HG03066 (cell line): Measurements from ENCODE around the gene SWT1.
"Not testable (repeated sequence)": the region's sequence is repeated elsewhere in the genome, so short reads cannot be mapped to it uniquely, and the experiment has no call there.

ENCODE experiments used
- ATAC-seq: cut with Tn5 transposase; IDR thresholded peaks from one replicate; pipeline ENCODE4 v1.9.1; 2021; ENCODE audit warnings: low read depth; ENCODE audit not compliant: unreplicated experiment

Gene SWT1

GRCh38 chr1:185162491-185162890 is 5.5 kb downstream of the SWT1 start:
- ATAC-seq = no peak

GRCh38 chr1:185166106-185166505 is 9.1 kb downstream of the SWT1 start:
- ATAC-seq = no peak

GRCh38 chr1:185170291-185170848 is 13.4 kb downstream of the SWT1 start:
- ATAC-seq = peak; percentile 89

- no peak for ATAC-seq
Observed at GRCh38 chr1:185193756-185194155, 36.8 kb downstream of the SWT1 start.

GRCh38 chr1:185198712-185199111 is 41.7 kb downstream of the SWT1 start:
- not testable (repeated sequence) for ATAC-seq

- no peak for ATAC-seq
Observed at GRCh38 chr1:185200889-185201288, 43.9 kb downstream of the SWT1 start.

GRCh38 chr1:185207170-185207569 is 50.2 kb downstream of the SWT1 start:
- no peak for ATAC-seq

- ATAC-seq = no peak
Observed at GRCh38 chr1:185207980-185208602, 51.1 kb downstream of the SWT1 start.

- no peak for ATAC-seq
Observed at GRCh38 chr1:185208626-185209180, 51.7 kb downstream of the SWT1 start.

- ATAC-seq = not testable (repeated sequence)
Observed at GRCh38 chr1:185209357-185209756, 52.4 kb downstream of the SWT1 start.

GRCh38 chr1:185213091-185213490 is 56.1 kb downstream of the SWT1 start:
- no peak for ATAC-seq

GRCh38 chr1:185215911-185216310 is 58.9 kb downstream of the SWT1 start:
- ATAC-seq = no peak

GRCh38 chr1:185224132-185224531 is 67.2 kb downstream of the SWT1 start:
- ATAC-seq = no peak

GRCh38 chr1:185227161-185227560 is 70.2 kb downstream of the SWT1 start:
- no peak for ATAC-seq

GRCh38 chr1:185228979-185229378 is 72.0 kb downstream of the SWT1 start:
- no peak for ATAC-seq

- no peak for ATAC-seq
Observed at GRCh38 chr1:185229981-185230380, 73.0 kb downstream of the SWT1 start.

- no peak for ATAC-seq
Observed at GRCh38 chr1:185232874-185233273, 75.9 kb downstream of the SWT1 start.

- not testable (repeated sequence) for ATAC-seq
Observed at GRCh38 chr1:185234183-185234582, 77.2 kb downstream of the SWT1 start.

GRCh38 chr1:185237176-185237575 is 80.2 kb downstream of the SWT1 start:
- not testable (repeated sequence) for ATAC-seq

- no peak for ATAC-seq
Observed at GRCh38 chr1:185237661-185238060, 80.7 kb downstream of the SWT1 start.

GRCh38 chr1:185238447-185238846 is 81.5 kb downstream of the SWT1 start:
- ATAC-seq = no peak

GRCh38 chr1:185239861-185240260 is 82.9 kb downstream of the SWT1 start:
- ATAC-seq = no peak
